T-helper 1 cell treated with Interleukin-12 subunit alpha and Interleukin-12 subunit beta and Interleukin-4 antibody, amounts not matched to agents 30 μg/mL and 1 μg/mL, for 36 hours (primary cell): ENCODE data around the gene KLC4.
"Not testable (repeated sequence)": the region's sequence is repeated elsewhere in the genome, so short reads cannot be mapped to it uniquely, and the experiment has no call there.

ENCODE experiments used
- H3K27ac Mint-ChIP-seq: one replicate; pipeline ENCODE4 v1.8.0; 2021; ENCODE audit warnings: mild to moderate bottlenecking, mixed read lengths
- H3K27me3 Mint-ChIP-seq: one replicate; pipeline ENCODE4 v1.8.0; 2021; ENCODE audit warnings: low read depth, mixed read lengths
- H3K36me3 Mint-ChIP-seq: one replicate; pipeline ENCODE4 v1.8.0; 2021; ENCODE audit warnings: low read depth, mixed read lengths
- H3K4me1 Mint-ChIP-seq: one replicate; pipeline ENCODE4 v1.8.0; 2021; ENCODE audit warnings: low read depth, mixed read lengths
- H3K4me3 Mint-ChIP-seq: one replicate; pipeline ENCODE4 v1.8.0; 2021; ENCODE audit warnings: mild to moderate bottlenecking, moderate library complexity, mixed read lengths
- H3K9me3 Mint-ChIP-seq: one replicate; pipeline ENCODE4 v1.8.0; 2021; ENCODE audit warnings: mixed read lengths

Gene KLC4

DNA sequence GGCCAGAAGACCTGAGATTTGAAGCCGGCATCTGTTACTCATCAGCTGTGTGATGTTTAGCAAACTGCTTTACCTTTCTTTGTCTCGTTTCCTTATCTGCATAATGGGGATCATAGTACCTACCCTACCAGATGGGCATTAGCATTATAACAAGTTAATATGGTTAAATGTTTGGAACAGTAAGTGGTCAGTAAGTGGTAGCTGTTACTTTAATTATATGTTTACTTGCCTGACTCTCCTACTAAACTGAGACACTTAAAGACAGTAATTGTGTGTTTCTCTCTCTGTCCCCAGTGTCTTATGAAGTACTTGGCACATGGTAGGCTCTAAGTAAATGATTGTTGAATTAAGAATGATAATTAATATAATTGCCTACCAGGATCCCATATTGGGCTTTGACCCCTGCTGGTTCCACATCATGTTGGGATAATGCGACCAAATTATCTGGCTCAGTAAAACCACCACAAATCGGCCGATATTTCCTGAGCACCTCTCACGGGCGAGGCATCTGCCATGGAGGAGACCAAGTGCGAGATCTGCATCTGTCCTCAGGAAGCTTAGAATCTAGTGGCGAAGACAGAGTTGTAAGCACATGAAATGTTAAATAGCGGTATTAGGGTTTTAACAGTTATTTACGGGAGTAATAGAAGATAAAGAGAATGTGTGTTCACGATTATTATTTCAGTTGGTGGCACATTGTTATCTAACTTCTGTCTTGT lies 48.1 kb downstream of the KLC4 start:
- Mint-ChIP-seq H3K9me3 (no peaks in the 10 kb centered on the region), H3K27me3 (no peaks in the 10 kb centered on the region), H3K27ac (no peak overlapping the region), H3K36me3 (no peaks in the 10 kb centered on the region), H3K4me1 (no peaks in the 10 kb centered on the region), H3K4me3 (no peak overlapping the region)

DNA sequence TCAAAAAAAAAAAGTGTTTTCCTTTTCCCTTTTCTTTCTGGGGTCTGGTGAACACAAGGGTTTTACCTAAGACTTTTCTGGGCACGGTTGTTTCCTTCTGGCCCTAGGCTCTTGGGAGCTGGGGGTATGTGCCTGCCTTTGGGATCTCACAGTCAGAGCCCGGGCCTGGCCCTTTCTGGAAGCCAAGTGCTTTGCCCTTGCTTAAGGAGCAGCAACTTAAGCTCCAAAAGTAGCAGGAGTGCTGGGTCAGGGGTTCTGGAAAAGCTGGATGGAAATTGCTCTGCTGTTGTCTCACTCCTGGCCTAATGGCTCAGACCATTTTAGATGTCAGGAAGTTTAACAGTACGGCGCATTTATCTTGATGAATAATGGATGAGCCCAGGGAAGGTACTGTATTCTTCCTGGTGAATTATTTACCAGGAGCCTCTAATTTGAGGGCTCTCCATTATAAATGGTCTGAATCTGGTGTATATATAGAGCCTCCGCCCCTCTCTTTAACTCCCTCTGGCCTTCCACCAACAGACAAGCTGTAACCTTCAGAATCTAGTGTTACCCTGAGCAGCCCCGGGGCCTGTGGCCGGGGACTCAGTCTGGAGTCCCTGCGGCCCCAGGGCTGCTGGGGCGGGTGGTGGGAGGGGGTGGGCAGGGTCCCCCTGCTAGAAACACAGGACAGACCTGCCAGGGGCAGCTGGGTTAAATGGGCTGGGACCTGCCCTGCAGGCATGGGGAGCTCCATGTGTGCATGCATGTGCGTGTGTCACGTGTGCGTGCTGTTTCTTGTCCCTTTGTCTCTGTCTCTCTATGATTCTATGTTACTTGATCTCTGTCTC lies 54.2 kb downstream of the KLC4 start:
- Mint-ChIP-seq H3K9me3 (no peaks in the 10 kb centered on the region), H3K27ac (no peak overlapping the region), H3K27me3 (no peaks in the 10 kb centered on the region), H3K36me3 (no peaks in the 10 kb centered on the region), H3K4me3 (no peak overlapping the region), H3K4me1 (no peaks in the 10 kb centered on the region)

DNA sequence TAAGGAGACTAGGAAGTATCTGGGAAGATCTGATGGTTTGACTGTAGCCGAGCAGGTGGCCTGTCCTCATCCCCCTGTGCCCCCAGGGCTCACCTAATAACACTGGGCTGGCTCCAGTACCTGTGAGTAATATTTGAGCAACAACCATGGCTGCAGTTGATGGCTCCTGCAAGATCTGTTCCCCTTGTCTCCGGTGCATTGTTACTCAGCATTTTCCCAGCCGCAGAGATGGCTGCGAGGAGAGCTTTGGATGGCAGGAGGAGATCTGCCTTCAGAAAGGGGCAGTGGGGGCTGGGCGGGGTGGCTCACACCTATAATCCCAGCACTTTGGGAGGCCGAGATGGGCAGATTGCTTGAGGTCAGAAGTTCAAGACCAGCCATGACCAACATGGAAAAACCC lies 55.9 kb downstream of the KLC4 start:
- H3K36me3 Mint-ChIP-seq = no peaks in the 10 kb centered on the region
- H3K4me1 Mint-ChIP-seq = no peaks in the 10 kb centered on the region
- no peak overlapping the region for H3K27ac Mint-ChIP-seq
- H3K27me3 Mint-ChIP-seq = no peaks in the 10 kb centered on the region
- no peak overlapping the region for H3K4me3 Mint-ChIP-seq
- H3K9me3 Mint-ChIP-seq = no peaks in the 10 kb centered on the region

DNA sequence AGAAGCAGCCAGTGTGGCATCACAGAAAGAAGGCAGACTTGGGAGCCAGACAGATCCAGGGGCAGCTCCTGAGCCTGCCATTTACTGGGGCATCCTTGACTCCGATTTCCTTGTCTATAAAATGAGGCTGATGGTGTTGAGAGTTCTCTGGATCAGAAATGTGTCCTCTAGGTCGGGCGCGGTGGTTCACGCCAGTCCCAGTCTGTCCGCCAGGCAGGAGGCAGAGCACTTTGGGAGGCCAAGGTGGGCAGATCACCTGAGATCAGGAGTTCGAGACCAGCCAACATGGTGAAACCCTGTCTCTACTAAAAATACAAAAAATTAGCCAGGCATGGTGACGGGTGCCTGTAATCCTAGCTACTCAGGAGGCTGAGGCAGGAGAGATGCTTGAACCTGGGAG lies 58.0 kb downstream of the KLC4 start:
- not testable (repeated sequence) for H3K27me3 Mint-ChIP-seq

DNA sequence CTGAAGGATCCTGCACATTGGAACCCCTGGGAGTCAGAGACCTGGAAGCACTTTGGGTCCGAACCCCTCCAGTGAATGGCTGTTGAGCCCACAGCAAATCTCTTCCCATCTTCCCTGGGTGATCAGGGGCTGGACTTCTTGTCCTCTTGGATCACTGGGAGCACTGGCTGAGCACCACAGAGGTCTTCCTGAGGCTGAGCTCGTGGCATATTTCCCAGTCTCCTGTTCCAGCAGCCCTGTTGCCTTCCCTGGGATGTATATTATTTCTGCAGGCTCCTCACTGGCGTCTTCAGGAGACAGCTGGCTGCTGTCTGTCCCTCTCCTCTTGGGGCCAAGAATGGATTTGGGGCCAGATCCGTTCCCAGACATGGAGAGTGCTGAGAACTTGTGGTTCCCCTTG lies 60.1 kb downstream of the KLC4 start:
- Mint-ChIP-seq H3K27me3 (no peaks in the 10 kb centered on the region), H3K4me1 (no peaks in the 10 kb centered on the region), H3K36me3 (no peaks in the 10 kb centered on the region), H3K9me3 (no peaks in the 10 kb centered on the region), H3K4me3 (no peak overlapping the region), H3K27ac (no peak overlapping the region)

More for the DNA sequence above, 58.0 kb downstream of the KLC4 start:
- not testable (repeated sequence) for H3K4me1 Mint-ChIP-seq, H3K36me3 Mint-ChIP-seq, H3K4me3 Mint-ChIP-seq, H3K9me3 Mint-ChIP-seq, H3K27ac Mint-ChIP-seq

DNA sequence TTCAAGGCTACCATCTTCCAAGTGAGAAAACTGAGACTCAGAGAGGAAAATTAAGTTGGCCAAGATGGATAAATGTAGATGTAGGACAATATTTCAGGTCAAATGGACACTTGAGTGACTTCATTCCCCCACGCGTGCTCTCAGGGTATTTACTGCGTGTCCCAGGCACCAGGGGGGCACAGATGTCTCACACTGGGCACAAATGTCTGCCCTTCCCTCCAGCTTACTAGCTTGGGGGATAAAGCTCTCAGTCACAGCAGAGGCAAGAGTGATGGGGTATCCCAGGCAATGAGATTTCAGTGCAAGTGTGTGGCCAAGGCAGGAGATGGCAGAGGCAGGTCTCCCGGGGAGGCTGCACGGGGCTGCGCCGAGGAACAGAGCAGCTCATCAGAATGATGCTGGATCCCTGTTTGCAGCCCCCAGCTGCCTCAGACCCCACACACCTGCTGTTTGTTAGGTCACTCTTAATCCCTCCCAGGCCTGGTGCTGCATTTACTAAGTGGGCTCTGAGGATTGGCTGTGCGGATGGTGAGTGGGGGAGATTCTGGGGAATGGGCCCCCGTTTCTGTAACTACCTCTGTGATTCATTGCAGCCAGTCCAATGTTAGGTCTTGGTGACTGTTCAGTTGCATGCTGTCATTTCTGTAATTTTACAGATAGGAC lies 60.8 kb downstream of the KLC4 start:
- Mint-ChIP-seq H3K4me3 (no peak overlapping the region), H3K27me3 (no peaks in the 10 kb centered on the region), H3K9me3 (no peaks in the 10 kb centered on the region), H3K4me1 (no peaks in the 10 kb centered on the region), H3K36me3 (no peaks in the 10 kb centered on the region), H3K27ac (no peak overlapping the region)

DNA sequence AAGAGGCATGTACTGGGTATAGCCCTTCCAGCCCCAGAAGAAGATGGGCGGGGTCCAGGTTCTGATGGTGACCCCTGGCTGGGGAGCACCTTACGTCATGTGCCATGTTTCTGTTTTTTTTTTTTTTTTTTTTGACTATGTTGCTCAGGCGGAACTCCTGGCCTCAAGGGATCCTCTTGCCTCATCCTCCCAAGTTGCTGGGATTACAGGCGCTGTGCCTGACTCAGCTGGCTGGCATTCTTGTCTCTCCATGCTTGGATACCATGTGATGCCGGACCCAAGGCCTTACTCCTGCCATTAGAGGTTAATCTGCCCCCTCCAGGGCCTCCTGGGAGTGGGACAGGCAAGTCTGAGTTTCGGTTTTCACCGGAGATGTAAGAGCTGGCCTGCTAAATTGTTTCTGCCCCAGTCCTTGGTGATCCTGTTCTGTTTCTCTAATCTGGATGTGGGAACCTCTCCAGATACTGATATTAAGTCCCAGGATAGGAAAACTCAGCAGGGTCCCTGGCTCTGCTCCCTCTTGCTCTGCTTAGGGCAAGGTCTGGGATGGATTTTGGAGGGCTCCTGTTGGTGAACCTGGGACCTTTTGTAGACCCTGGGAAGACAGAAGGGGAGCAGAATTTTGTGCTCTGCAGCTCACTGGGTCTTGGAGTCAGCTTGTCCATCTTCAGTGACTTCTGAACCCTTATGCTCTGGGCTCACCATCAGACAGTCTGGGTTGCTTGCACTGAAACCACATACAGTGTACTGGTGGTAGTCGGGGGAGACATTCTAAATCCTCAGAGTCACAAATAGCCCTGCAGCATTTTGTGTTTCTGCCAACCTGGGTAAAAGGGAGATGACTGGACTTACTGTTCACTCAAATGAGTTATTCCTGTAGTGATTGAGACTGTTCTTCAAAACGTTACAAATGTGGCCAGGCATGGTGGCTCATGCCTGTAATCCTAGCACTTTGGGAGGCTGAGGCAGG lies 61.8 kb downstream of the KLC4 start:
- Mint-ChIP-seq H3K4me1 (no peaks in the 10 kb centered on the region), H3K4me3 (no peak overlapping the region), H3K36me3 (no peaks in the 10 kb centered on the region), H3K9me3 (no peaks in the 10 kb centered on the region), H3K27ac (no peak overlapping the region), H3K27me3 (no peaks in the 10 kb centered on the region)

DNA sequence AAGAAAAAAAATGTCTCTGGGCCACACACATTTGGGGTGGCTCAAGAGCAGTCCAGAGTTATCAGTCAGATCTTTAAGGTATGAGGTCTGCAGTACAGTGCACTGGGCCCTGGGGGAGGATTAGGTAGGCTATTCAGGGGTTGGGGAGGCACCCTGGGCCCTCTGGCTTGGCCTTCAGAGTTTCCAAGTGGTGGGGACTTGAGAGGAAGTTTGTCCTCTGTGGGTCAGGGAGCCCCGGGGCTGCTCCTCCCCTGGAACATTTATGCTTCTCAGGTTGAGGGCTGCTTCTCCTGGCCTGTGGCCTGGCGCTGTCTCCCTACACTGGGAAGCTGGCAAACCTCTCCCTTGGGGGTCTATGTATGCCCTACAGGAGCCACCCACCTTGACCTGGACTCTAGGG lies 62.7 kb downstream of the KLC4 start:
- H3K27me3 Mint-ChIP-seq = no peaks in the 10 kb centered on the region

DNA sequence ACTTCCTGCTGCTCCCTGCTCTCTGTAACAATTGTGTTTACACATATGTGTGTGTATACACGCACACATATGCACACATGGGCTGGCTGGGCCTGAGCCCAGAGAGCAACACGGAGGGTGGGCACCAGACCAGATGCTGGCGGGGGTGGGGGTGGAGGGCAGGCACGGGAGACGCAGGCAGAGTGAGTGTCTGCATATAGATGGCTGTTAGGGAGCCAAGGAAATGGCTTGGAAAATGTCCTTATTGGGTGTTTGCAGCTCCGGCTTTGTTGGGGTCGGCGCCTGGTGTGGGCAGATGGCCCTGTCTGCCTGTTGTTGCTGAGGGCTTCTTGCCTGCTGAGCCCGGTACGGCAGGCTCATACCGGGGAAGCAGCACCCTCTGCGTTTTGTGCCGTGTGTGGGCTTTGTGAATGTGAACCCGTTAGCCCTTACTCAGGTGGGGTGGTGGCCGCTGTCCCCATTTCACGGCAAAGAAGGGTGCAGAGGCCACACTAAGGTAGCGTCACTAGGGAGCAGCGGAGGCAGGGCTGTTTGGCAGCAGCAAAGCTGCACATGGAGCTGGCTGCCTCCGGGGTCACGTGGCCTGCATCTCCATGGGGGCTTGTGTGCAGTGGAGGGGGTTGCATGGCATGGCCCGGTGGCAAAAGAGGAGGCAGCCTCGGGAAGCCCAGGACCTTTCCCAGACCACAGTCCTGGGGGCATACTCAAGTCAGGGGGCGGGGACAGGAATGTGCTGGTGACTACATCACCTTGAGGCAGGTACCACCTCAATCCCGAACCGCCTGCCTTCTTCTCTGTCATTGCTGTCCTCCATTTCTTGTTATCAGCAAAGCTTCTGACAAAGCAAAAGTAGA lies 64.3 kb downstream of the KLC4 start:
- Mint-ChIP-seq H3K27ac (no peak overlapping the region), H3K27me3 (no peaks in the 10 kb centered on the region), H3K9me3 (no peaks in the 10 kb centered on the region), H3K36me3 (no peaks in the 10 kb centered on the region), H3K4me1 (no peaks in the 10 kb centered on the region), H3K4me3 (no peak overlapping the region)

More for the DNA sequence above, 62.7 kb downstream of the KLC4 start:
- H3K27ac Mint-ChIP-seq = no peak overlapping the region
- no peaks in the 10 kb centered on the region for H3K36me3 Mint-ChIP-seq
- H3K9me3 Mint-ChIP-seq = no peaks in the 10 kb centered on the region
- H3K4me3 Mint-ChIP-seq = no peak overlapping the region
- H3K4me1 Mint-ChIP-seq = no peaks in the 10 kb centered on the region

DNA sequence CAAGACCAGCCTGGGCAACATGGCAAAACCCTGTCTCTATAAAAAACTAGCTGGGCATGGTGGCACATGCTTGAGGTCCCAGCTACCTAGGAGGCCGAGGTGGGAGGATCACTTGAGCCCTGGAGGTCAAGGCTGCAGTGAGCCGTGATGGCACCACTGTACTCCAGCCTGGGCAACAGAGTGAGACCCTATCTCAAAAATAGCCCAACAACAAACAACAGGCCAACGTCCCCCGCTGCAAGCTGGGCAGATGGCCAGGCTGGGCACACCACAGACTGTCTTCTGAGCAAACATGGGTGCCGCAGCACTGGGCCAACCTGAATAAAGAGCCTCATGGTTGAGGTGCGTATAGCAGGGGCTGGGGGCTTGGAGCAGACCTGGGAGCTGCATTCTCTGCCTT lies 65.0 kb downstream of the KLC4 start:
- no peaks in the 10 kb centered on the region for H3K4me1 Mint-ChIP-seq
- H3K27me3 Mint-ChIP-seq = no peaks in the 10 kb centered on the region
- H3K27ac Mint-ChIP-seq = no peak overlapping the region
- no peaks in the 10 kb centered on the region for H3K9me3 Mint-ChIP-seq
- H3K36me3 Mint-ChIP-seq = no peaks in the 10 kb centered on the region
- no peak overlapping the region for H3K4me3 Mint-ChIP-seq
